H4 (cell line): Measurements from ENCODE around the gene KRTAP9-2. TPM values are rescaled to one million over a fixed set of nuclear protein-coding genes. Genes with fewer than 3 reads are reported as not detected.

ENCODE experiments used
- total RNA-seq: library from RNA; depleted of rRNA; stranded (reverse); fragments of >200 nt; shearing (Covaris generic); gene quantifications from 2 replicates; pipeline ENCODE4 v1.2.3, GENCODE V29; 2014; rRNA removed

KRTAP9-2 gene
- total RNA-seq, 1 experiment from 2014 or later = not detected

Other genes with a start within 250 kb of the KRTAP9-2 start
- not detected in 2 replicates for gene KRT40, start 242.3 kb upstream of the KRTAP9-2 start, total RNA-seq
- gene KRTAP3-3, start 232.5 kb upstream of the KRTAP9-2 start, total RNA-seq = not detected in 2 replicates
- gene KRTAP3-2, start 226.7 kb upstream of the KRTAP9-2 start, total RNA-seq = not detected in 2 replicates
- not detected in 2 replicates for gene KRTAP3-1, start 217.5 kb upstream of the KRTAP9-2 start, total RNA-seq
- gene KRTAP1-5, start 199.4 kb upstream of the KRTAP9-2 start, total RNA-seq = 0.27 TPM in 1 of 2 replicates, not detected in the other
- not detected in 2 replicates for gene KRTAP1-4, start 196.5 kb upstream of the KRTAP9-2 start, total RNA-seq
- gene KRTAP1-3, start 191.8 kb upstream of the KRTAP9-2 start, total RNA-seq = not detected in 2 replicates
- not detected in 2 replicates for gene KRTAP1-1, start 185.2 kb upstream of the KRTAP9-2 start, total RNA-seq
- not detected in 2 replicates for gene KRTAP2-1, start 179.3 kb upstream of the KRTAP9-2 start, total RNA-seq
- gene KRTAP2-2, start 171.4 kb upstream of the KRTAP9-2 start, total RNA-seq = not detected in 2 replicates
- 0.21 TPM in 1 of 2 replicates, not detected in the other for gene KRTAP2-3, start 166.5 kb upstream of the KRTAP9-2 start, total RNA-seq
- gene KRTAP2-4, start 160.8 kb upstream of the KRTAP9-2 start, total RNA-seq = not detected in 2 replicates
- not detected in 2 replicates for gene KRTAP4-7, start 142.5 kb upstream of the KRTAP9-2 start, total RNA-seq
- gene KRTAP4-8, start 128.5 kb upstream of the KRTAP9-2 start, total RNA-seq = not detected in 2 replicates
- not detected in 2 replicates for gene KRTAP4-16, start 124.4 kb upstream of the KRTAP9-2 start, total RNA-seq
- gene KRTAP4-9, start 121.3 kb upstream of the KRTAP9-2 start, total RNA-seq = not detected in 2 replicates
- gene KRTAP4-11, start 108.3 kb upstream of the KRTAP9-2 start, total RNA-seq = not detected in 2 replicates
- gene KRTAP4-12, start 102.5 kb upstream of the KRTAP9-2 start, total RNA-seq = not detected in 2 replicates
- gene KRTAP4-6, start 86.1 kb upstream of the KRTAP9-2 start, total RNA-seq = not detected in 2 replicates
- gene KRTAP4-5, start 76.8 kb upstream of the KRTAP9-2 start, total RNA-seq = not detected in 2 replicates
- gene KRTAP4-4, start 65.9 kb upstream of the KRTAP9-2 start, total RNA-seq = not detected in 2 replicates
- not detected in 2 replicates for gene KRTAP4-3, start 58.4 kb upstream of the KRTAP9-2 start, total RNA-seq
- gene KRTAP4-2, start 48.4 kb upstream of the KRTAP9-2 start, total RNA-seq = not detected in 2 replicates
- not detected in 2 replicates for gene KRTAP4-1, start 41.7 kb upstream of the KRTAP9-2 start, total RNA-seq
- not detected in 2 replicates for gene KRTAP9-1, start 36.8 kb upstream of the KRTAP9-2 start, total RNA-seq
- not detected in 2 replicates for gene KRTAP9-3, start 5.8 kb downstream of the KRTAP9-2 start, total RNA-seq
- gene KRTAP9-8, start 11.4 kb downstream of the KRTAP9-2 start, total RNA-seq = not detected in 2 replicates
- not detected in 2 replicates for gene KRTAP9-4, start 23.0 kb downstream of the KRTAP9-2 start, total RNA-seq
- not detected in 2 replicates for gene KRTAP9-9, start 28.7 kb downstream of the KRTAP9-2 start, total RNA-seq
- gene KRTAP9-6, start 38.7 kb downstream of the KRTAP9-2 start, total RNA-seq = not detected in 2 replicates
- not detected in 2 replicates for gene KRTAP9-7, start 49.0 kb downstream of the KRTAP9-2 start, total RNA-seq
- not detected in 2 replicates for gene KRTAP29-1, start 76.2 kb downstream of the KRTAP9-2 start, total RNA-seq
- not detected in 2 replicates for gene KRTAP16-1, start 82.7 kb downstream of the KRTAP9-2 start, total RNA-seq
- not detected in 2 replicates for gene KRTAP17-1, start 89.1 kb downstream of the KRTAP9-2 start, total RNA-seq
- gene KRT33A, start 124.2 kb downstream of the KRTAP9-2 start, total RNA-seq = not detected in 2 replicates
- not detected in 2 replicates for gene KRT33B, start 143.2 kb downstream of the KRTAP9-2 start, total RNA-seq
- gene KRT34, start 155.7 kb downstream of the KRTAP9-2 start, total RNA-seq = 0.12 and 0.21 TPM in 2 replicates
- not detected in 2 replicates for gene KRT31, start 171.0 kb downstream of the KRTAP9-2 start, total RNA-seq
- not detected in 2 replicates for gene KRT37, start 197.9 kb downstream of the KRTAP9-2 start, total RNA-seq
- gene KRT38, start 214.3 kb downstream of the KRTAP9-2 start, total RNA-seq = not detected in 2 replicates
- gene KRT32, start 240.7 kb downstream of the KRTAP9-2 start, total RNA-seq = not detected in 2 replicates